ENCODE results near the gene SLC6A4.

DNA sequence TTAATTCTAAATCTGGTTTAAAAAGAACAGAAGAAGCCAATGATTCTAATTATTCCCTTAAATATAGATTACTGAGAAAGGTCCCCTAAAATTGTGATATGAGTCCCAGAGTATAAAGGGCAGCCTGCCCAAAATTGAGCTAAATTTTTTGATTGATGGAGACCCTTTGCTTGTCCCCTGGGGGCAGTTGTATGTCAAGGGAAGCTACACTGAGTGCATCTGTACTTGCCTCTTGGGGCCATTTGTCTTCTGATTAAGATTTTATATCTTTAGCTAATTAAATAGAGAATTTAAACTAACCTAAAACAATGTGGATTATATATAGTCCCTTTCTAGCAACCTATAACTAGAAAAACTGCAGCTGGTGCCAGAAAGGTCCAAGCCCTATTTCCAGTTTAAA, 43.7 kb upstream of the SLC6A4 start:
- TF ChIP-seq, protein P1, sequence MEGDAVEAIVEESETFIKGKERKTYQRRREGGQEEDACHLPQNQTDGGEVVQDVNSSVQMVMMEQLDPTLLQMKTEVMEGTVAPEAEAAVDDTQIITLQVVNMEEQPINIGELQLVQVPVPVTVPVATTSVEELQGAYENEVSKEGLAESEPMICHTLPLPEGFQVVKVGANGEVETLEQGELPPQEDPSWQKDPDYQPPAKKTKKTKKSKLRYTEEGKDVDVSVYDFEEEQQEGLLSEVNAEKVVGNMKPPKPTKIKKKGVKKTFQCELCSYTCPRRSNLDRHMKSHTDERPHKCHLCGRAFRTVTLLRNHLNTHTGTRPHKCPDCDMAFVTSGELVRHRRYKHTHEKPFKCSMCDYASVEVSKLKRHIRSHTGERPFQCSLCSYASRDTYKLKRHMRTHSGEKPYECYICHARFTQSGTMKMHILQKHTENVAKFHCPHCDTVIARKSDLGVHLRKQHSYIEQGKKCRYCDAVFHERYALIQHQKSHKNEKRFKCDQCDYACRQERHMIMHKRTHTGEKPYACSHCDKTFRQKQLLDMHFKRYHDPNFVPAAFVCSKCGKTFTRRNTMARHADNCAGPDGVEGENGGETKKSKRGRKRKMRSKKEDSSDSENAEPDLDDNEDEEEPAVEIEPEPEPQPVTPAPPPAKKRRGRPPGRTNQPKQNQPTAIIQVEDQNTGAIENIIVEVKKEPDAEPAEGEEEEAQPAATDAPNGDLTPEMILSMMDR (IDR thresholded peaks at IDR 0.05; ENCODE audit: extremely low read depth in 1 of 2, insufficient read depth in 1 of 2, low read depth in 1 of 2, low read length in 2 of 2): no peak
- TF ChIP-seq MAX (IDR thresholded peaks at IDR 0.05; ENCODE audit: insufficient read depth, insufficient read length) (no peak), POLR2A (IDR thresholded peaks at IDR 0.05; ENCODE audit: low read depth, low read length) (no peak), JUN (IDR thresholded peaks at IDR 0.05; ENCODE audit: borderline replicate concordance, insufficient read depth, insufficient read length, low read depth) (no peak), MYC (IDR thresholded peaks at IDR 0.05; ENCODE audit: low read depth, low read length) (no peak), FOS (IDR thresholded peaks at IDR 0.05; ENCODE audit: borderline replicate concordance, insufficient read depth, low read length) (no peak), POLR2AphosphoS5 (IDR thresholded peaks at IDR 0.05; ENCODE audit: insufficient read depth, low read depth, low read length) (no peak), GATA2 (IDR thresholded peaks at IDR 0.05; ENCODE audit: insufficient read depth, insufficient read length, low read depth, low read length) (no peak)
